Esophagus squamous epithelium (tissue), 4 donors: Measurements from ENCODE around the gene ACTBL2.

ENCODE experiments used
- POLR2A ChIP-seq, 4 donors: fragments of 450-650 bp; IDR thresholded peaks; one replicate each; pipeline ENCODE4 v1.6.1; 2017; ENCODE audit warnings: antibody characterized with exemption in 4 of 4, mild to moderate bottlenecking in 4 of 4, moderate library complexity in 3 of 4
- TF ChIP-seq, protein P1 (sequence below), 6 experiments: fragments of 450-650 bp in 4 of 6; fragments of 200-600 bp in 2 of 6; sonication (generic) in 2 of 6; IDR thresholded peaks; one replicate each; pipeline ENCODE4 v1.5.1; 2016 to 2019; ENCODE audit warnings: antibody characterized with exemption in 6 of 6, mild to moderate bottlenecking in 4 of 6, moderate library complexity in 4 of 6

DNA sequence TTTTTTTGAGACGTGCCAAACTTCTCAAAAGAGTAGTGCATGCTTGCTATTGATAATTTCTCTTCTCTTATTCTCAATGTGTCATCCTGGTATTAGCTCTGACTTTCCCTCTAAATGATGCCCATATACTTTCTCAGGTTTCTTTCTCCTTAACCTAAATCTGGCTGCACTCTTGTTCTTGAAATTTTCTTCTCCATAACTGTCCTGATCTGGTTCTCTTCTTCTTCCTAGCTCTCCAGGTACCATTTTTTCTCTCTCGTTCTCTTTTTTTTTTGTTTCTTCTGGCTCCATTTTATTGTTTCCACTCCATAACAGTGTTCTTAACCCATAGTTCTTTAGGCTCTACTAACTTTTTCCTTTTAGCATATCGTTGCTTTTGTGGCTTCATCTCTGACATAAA lies 47.9 kb downstream of the ACTBL2 start:
- TF ChIP-seq, protein P1, sequence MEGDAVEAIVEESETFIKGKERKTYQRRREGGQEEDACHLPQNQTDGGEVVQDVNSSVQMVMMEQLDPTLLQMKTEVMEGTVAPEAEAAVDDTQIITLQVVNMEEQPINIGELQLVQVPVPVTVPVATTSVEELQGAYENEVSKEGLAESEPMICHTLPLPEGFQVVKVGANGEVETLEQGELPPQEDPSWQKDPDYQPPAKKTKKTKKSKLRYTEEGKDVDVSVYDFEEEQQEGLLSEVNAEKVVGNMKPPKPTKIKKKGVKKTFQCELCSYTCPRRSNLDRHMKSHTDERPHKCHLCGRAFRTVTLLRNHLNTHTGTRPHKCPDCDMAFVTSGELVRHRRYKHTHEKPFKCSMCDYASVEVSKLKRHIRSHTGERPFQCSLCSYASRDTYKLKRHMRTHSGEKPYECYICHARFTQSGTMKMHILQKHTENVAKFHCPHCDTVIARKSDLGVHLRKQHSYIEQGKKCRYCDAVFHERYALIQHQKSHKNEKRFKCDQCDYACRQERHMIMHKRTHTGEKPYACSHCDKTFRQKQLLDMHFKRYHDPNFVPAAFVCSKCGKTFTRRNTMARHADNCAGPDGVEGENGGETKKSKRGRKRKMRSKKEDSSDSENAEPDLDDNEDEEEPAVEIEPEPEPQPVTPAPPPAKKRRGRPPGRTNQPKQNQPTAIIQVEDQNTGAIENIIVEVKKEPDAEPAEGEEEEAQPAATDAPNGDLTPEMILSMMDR (IDR thresholded peaks at IDR 0.05) = no peak
- no peak for TF ChIP-seq POLR2A (IDR thresholded peaks at IDR 0.05)
